ENCODE results near the gene LDHB.

The LDHB gene

DNA sequence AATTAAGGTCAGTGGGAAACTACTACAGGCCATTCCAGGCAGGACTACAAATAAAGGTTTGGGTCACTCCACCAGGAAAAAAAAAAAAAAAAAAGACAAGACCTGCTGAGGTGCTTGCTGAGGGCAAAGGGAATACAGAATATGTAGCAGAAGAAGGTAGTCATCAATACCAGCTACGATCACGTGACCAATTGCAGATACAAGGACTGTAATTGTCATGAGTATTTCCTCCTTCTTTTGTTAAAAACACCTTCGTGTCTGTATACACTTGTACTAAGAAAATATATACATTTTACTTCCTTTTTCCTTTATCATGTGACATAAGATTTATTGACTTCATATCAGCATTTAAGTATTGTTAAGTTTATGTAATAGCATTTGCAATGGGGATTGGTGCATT, 72.2 kb downstream of the LDHB start:
- no peak for DNase-seq
- Histone ChIP-seq H3K36me3 (replicated peaks) (no peaks in the 10 kb centered on the region), H3K4me3 (ENCODE audit: low read depth, low read length) (no peak overlapping the region), H3K27me3 (replicated peaks) (no peaks in the 10 kb centered on the region), H3K27ac (no peak overlapping the region)
- TF ChIP-seq, protein P1, sequence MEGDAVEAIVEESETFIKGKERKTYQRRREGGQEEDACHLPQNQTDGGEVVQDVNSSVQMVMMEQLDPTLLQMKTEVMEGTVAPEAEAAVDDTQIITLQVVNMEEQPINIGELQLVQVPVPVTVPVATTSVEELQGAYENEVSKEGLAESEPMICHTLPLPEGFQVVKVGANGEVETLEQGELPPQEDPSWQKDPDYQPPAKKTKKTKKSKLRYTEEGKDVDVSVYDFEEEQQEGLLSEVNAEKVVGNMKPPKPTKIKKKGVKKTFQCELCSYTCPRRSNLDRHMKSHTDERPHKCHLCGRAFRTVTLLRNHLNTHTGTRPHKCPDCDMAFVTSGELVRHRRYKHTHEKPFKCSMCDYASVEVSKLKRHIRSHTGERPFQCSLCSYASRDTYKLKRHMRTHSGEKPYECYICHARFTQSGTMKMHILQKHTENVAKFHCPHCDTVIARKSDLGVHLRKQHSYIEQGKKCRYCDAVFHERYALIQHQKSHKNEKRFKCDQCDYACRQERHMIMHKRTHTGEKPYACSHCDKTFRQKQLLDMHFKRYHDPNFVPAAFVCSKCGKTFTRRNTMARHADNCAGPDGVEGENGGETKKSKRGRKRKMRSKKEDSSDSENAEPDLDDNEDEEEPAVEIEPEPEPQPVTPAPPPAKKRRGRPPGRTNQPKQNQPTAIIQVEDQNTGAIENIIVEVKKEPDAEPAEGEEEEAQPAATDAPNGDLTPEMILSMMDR (IDR thresholded peaks at IDR 0.05; ENCODE audit: low read depth, low read length, missing control alignments), result no peak
- in situ Hi-C loops (cut with HindIII; ENCODE audit: low pct_ligation_motif_present, low sequenced_read_pairs), result no loop called here
